PC-9 (cell line): ENCODE measurements around the gene UGGT2. TPM values are rescaled to one million over a fixed set of nuclear protein-coding genes. Genes with fewer than 3 reads are reported as not detected.
"Not testable (repeated sequence)": the region's sequence is repeated elsewhere in the genome, so short reads cannot be mapped to it uniquely, and the experiment has no call there.

ENCODE experiments used
- BruUV-seq: library from RNA; stranded (reverse); fragments of 400-500 nt; replicated peaks from 2 replicates; lab custom pipeline; 2021; lab: Mats Ljungman, UMichigan
- CTCF ChIA-PET: fragments of 300-600 bp; sonication (Branson Sonifier 250); formaldehyde crosslinking; loops from one replicate; lab custom pipeline; 2022; ENCODE audit warnings: antibody characterized with exemption; lab: Charles Lee
- POLR2A ChIA-PET: fragments of 300-600 bp; sonication (Branson Sonifier 250); formaldehyde crosslinking; loops from one replicate; lab custom pipeline; 2022; ENCODE audit warnings: antibody characterized with exemption; ENCODE audit not compliant: unreplicated experiment; lab: Charles Lee
- DNase-seq, 2 experiments: peaks; one replicate each; pipeline versions ENCODE4 v3.0.0 to v3.0.0-alpha.2; 2015 to 2022; ENCODE audit warnings: mixed read lengths in 1 of 2
- H2AFZ ChIP-seq: fragments of 200-600 bp; sonication (generic); 2 replicates; pipeline ENCODE4 v1.8.1; 2017; ENCODE audit warnings: antibody characterized with exemption
- H3F3A ChIP-seq: fragments of 200-600 bp; sonication (generic); 2 replicates; pipeline ENCODE4 v1.8.1; 2017; ENCODE audit warnings: antibody characterized with exemption, mild to moderate bottlenecking, low read depth; ENCODE audit not compliant: insufficient read depth
- H3K27ac ChIP-seq: fragments of 200-600 bp; sonication (generic); 2 replicates; pipeline ENCODE4 v1.6.1; 2016; ENCODE audit warnings: mixed run types
- H3K27me3 ChIP-seq: fragments of 200-600 bp; sonication (generic); 2 replicates; pipeline ENCODE4 v1.6.1; 2016; ENCODE audit warnings: low read depth, mixed run types; ENCODE audit not compliant: insufficient read depth
- H3K36me3 ChIP-seq: fragments of 200-600 bp; sonication (generic); 2 replicates; pipeline ENCODE4 v1.6.1; 2016; ENCODE audit warnings: low read depth, mixed run types
- H3K4me1 ChIP-seq: fragments of 200-600 bp; sonication (generic); replicated peaks from 2 replicates; pipeline ENCODE4 v1.6.1; 2016; ENCODE audit warnings: mixed run types; ENCODE audit not compliant: insufficient read depth
- H3K4me2 ChIP-seq: fragments of 200-600 bp; sonication (generic); 2 replicates; pipeline ENCODE4 v1.6.1; 2017; ENCODE audit warnings: mixed run types
- H3K4me3 ChIP-seq: fragments of 200-600 bp; sonication (generic); 2 replicates; pipeline ENCODE4 v1.6.1; 2016; ENCODE audit warnings: mixed run types
- H3K79me2 ChIP-seq: fragments of 200-600 bp; sonication (generic); 2 replicates; pipeline ENCODE4 v1.6.1; 2017; ENCODE audit warnings: low read depth, mixed run types
- H3K9me2 ChIP-seq: fragments of 200-600 bp; sonication (generic); 2 replicates; pipeline ENCODE4 v1.8.1; 2017; ENCODE audit warnings: mild to moderate bottlenecking; ENCODE audit not compliant: insufficient read depth
- H3K9me3 ChIP-seq: fragments of 200-600 bp; sonication (generic); 2 replicates; pipeline ENCODE4 v1.8.1; 2016; ENCODE audit warnings: low read depth; ENCODE audit not compliant: insufficient read depth
- H4K20me1 ChIP-seq: fragments of 200-600 bp; sonication (generic); 2 replicates; pipeline ENCODE4 v1.8.1; 2017; ENCODE audit not compliant: insufficient read depth
- EZH2 ChIP-seq: fragments of 200-600 bp; sonication (generic); IDR thresholded peaks from 2 replicates; pipeline ENCODE4 v1.8.0; 2017; ENCODE audit warnings: antibody characterized with exemption, low read depth
- intact Hi-C: fragments of 100-400 bp; cut with micrococcal nuclease; formaldehyde crosslinking; loops from one replicate; pipeline ENCODE4 v1.10.0; 2022; ENCODE audit not compliant: unreplicated experiment
- total RNA-seq: library from RNA; stranded (reverse); gene quantifications from 2 replicates; pipeline ENCODE4 v1.2.3, GENCODE V29; 2021
- TF ChIP-seq, protein P1 (sequence below): fragments of 200-600 bp; sonication (generic); conservative IDR thresholded peaks from 2 replicates; pipeline ENCODE4 v1.6.1; 2017; ENCODE audit warnings: mixed run types, antibody characterized with exemption, mild to moderate bottlenecking, moderate library complexity

UGGT2 gene
- total RNA-seq, 1 experiment from 2014 or later, result 27.5 TPM

GRCh38 chr13:95781016-95781415, 272.2 kb downstream of the UGGT2 start:
- no peaks in the 10 kb centered on the region for H3K9me3 ChIP-seq
- no TSS peak for BruUV-seq
- DNase-seq, result no peak
- POLR2A ChIA-PET, result interaction anchor here (0.6 kb wide), 1 partner anchor 376 kb away, joined by 3 read pairs; no protein-coding TSS in a partner anchor
- TF ChIP-seq EZH2, result no peak
- no peaks in the 10 kb centered on the region for H3K36me3 ChIP-seq
- peaks cover 13% of the 10 kb centered on the region; the same call in 1 of the 2 replicates for H3F3A ChIP-seq
- intact Hi-C loops, result no loop called here
- H3K4me1 ChIP-seq, result peaks cover 8% of the 10 kb centered on the region
- H3K27ac ChIP-seq, result no peak overlapping the region
- no peaks in the 10 kb centered on the region for H4K20me1 ChIP-seq
- no peak overlapping the region for H3K4me2 ChIP-seq
- no peaks in the 10 kb centered on the region for H3K79me2 ChIP-seq
- no peak overlapping the region for H2AFZ ChIP-seq
- H3K4me3 ChIP-seq, result no peak overlapping the region
- no peaks in the 10 kb centered on the region for H3K27me3 ChIP-seq
- CTCF ChIA-PET, result no interaction called here
- H3K9me2 ChIP-seq, result peaks cover 5% of the 10 kb centered on the region; the same call in 1 of the 2 replicates

GRCh38 chr13:95779522-95779921, 273.7 kb downstream of the UGGT2 start:
- peaks cover 5% of the 10 kb centered on the region; the same call in 1 of the 2 replicates for H3K9me2 ChIP-seq
- POLR2A ChIA-PET, result no interaction called here
- BruUV-seq, result no TSS peak

DNA sequence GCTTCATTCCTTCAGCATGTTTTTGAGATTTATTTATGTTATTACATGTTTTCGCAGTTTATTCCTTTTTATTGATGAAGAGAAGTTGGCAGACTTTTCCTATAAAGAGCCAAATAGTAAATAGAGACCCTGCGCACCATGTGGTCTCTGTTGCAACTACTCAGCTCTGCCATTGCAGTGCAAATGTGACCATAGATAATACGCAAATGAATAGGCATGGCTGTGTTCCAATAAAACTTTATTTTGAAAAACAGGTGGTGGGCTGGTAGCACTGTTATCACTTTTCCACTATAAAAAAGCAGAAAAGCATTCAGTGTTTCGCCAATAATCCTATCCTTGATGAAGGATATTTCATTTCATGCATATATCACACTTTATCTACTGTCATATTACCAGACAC, 281.3 kb downstream of the UGGT2 start:
- no peak overlapping the region for H3K4me2 ChIP-seq
- H3K4me1 ChIP-seq, result no peaks in the 10 kb centered on the region
- H3K27ac ChIP-seq, result no peak overlapping the region
- H3K4me3 ChIP-seq, result no peak overlapping the region
- H3K9me2 ChIP-seq, result no peaks in the 10 kb centered on the region
- H3K9me3 ChIP-seq, result no peaks in the 10 kb centered on the region
- no peaks in the 10 kb centered on the region for H3K27me3 ChIP-seq
- H3F3A ChIP-seq, result no peaks in the 10 kb centered on the region; the same call in none of the 2 replicates
- ChIA-PET POLR2A (no interaction called here), CTCF (no interaction called here)
- BruUV-seq, result no TSS peak
- no peak for DNase-seq
- H3K36me3 ChIP-seq, result peaks cover 8% of the 10 kb centered on the region; the same call in 1 of the 2 replicates
- intact Hi-C loops, result no loop called here
- no peak overlapping the region for H2AFZ ChIP-seq
- H3K79me2 ChIP-seq, result no peaks in the 10 kb centered on the region
- TF ChIP-seq EZH2, result no peak
- no peaks in the 10 kb centered on the region for H4K20me1 ChIP-seq

More at GRCh38 chr13:95779522-95779921, 273.7 kb downstream of the UGGT2 start:
- no peaks in the 10 kb centered on the region for H3K9me3 ChIP-seq
- intact Hi-C loops, result no loop called here
- H3K4me1 ChIP-seq, result peaks cover 6% of the 10 kb centered on the region
- CTCF ChIA-PET, result no interaction called here
- no peak overlapping the region for H3K27ac ChIP-seq
- H3K4me2 ChIP-seq, result no peak overlapping the region
- peaks cover 11% of the 10 kb centered on the region; the same call in 1 of the 2 replicates for H3F3A ChIP-seq
- H3K4me3 ChIP-seq, result no peak overlapping the region
- H4K20me1 ChIP-seq, result no peaks in the 10 kb centered on the region
- no peaks in the 10 kb centered on the region for H3K79me2 ChIP-seq
- H3K36me3 ChIP-seq, result no peaks in the 10 kb centered on the region
- H3K27me3 ChIP-seq, result no peaks in the 10 kb centered on the region
- DNase-seq, result no peak
- no peak for TF ChIP-seq EZH2
- TF ChIP-seq, protein P1, sequence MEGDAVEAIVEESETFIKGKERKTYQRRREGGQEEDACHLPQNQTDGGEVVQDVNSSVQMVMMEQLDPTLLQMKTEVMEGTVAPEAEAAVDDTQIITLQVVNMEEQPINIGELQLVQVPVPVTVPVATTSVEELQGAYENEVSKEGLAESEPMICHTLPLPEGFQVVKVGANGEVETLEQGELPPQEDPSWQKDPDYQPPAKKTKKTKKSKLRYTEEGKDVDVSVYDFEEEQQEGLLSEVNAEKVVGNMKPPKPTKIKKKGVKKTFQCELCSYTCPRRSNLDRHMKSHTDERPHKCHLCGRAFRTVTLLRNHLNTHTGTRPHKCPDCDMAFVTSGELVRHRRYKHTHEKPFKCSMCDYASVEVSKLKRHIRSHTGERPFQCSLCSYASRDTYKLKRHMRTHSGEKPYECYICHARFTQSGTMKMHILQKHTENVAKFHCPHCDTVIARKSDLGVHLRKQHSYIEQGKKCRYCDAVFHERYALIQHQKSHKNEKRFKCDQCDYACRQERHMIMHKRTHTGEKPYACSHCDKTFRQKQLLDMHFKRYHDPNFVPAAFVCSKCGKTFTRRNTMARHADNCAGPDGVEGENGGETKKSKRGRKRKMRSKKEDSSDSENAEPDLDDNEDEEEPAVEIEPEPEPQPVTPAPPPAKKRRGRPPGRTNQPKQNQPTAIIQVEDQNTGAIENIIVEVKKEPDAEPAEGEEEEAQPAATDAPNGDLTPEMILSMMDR, result no peak
- H2AFZ ChIP-seq, result no peak overlapping the region

DNA sequence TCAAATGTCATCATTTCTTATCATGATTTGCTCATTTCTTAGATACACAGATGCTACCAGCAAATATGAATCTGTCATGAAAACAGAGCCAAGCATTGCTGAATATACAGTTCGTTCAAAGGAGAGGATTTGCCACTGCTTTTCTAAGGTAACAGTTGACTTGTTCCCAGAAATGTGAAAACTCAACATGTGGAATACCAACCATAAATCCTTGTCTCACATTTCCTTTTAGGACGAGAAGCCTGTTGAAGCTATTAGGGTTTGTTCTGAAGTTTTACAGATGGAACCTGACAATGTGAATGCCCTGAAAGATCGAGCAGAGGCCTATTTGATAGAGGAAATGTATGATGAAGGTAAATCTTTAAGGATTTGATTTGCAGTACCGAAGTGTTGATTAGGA, 289.6 kb downstream of the UGGT2 start:
- H3K27ac ChIP-seq, result no peak overlapping the region
- intact Hi-C loops, result no loop called here
- no peak overlapping the region for H3K4me2 ChIP-seq
- peaks cover 16% of the 10 kb centered on the region; the same call in 1 of the 2 replicates for H3K36me3 ChIP-seq
- no peaks in the 10 kb centered on the region; the same call in 1 of the 2 replicates for H3F3A ChIP-seq
- ChIA-PET CTCF (no interaction called here), POLR2A (no interaction called here)
- H3K4me1 ChIP-seq, result no peaks in the 10 kb centered on the region
- no peaks in the 10 kb centered on the region for H3K9me2 ChIP-seq
- H4K20me1 ChIP-seq, result no peaks in the 10 kb centered on the region
- BruUV-seq, result no TSS peak
- no peak for TF ChIP-seq EZH2
- TF ChIP-seq, protein P1, result no peak
- DNase-seq, result no peak
- H3K4me3 ChIP-seq, result no peak overlapping the region
- H3K79me2 ChIP-seq, result no peaks in the 10 kb centered on the region
- H3K27me3 ChIP-seq, result no peaks in the 10 kb centered on the region
- H2AFZ ChIP-seq, result no peak overlapping the region
- H3K9me3 ChIP-seq, result no peaks in the 10 kb centered on the region

DNA sequence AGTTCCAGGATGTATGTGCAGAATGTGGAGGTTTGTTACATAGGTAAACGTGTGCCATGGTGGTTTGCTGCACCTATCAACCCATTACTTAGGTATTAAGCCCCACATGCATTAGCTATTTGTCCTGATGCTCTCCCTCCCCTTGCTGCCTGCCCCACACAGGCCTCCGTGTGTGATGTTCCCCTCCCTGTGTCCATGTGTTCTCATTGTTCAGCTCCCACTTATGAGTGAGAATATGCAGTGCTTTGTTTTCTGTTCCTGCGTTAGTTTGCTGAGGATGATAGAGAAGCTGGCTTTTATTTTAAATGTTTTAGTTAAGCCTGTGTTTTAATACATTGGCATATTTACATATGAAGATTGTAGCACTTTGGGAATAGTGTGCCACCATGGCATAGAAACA, 290.6 kb downstream of the UGGT2 start:
- H4K20me1 ChIP-seq, H3K4me3 ChIP-seq, CTCF ChIA-PET, H2AFZ ChIP-seq, POLR2A ChIA-PET, H3F3A ChIP-seq, DNase-seq, H3K79me2 ChIP-seq, H3K9me3 ChIP-seq, H3K4me1 ChIP-seq, BruUV-seq, H3K27me3 ChIP-seq, H3K9me2 ChIP-seq, intact Hi-C loops, H3K27ac ChIP-seq, H3K36me3 ChIP-seq, H3K4me2 ChIP-seq: not testable (repeated sequence)
